HG03060 (cell line): ENCODE data around the gene EIF3A.
A peak's percentile ranks its signal among the peaks of the same experiment; 100 is the strongest.
"Not testable (repeated sequence)": the region's sequence is repeated elsewhere in the genome, so short reads cannot be mapped to it uniquely, and the experiment has no call there.

Experiments
- ATAC-seq: cut with Tn5 transposase; IDR thresholded peaks from one replicate; pipeline ENCODE4 v1.9.1; 2021; ENCODE audit warnings: low read depth, moderate number of reproducible peaks; ENCODE audit not compliant: unreplicated experiment

The EIF3A gene

DNA sequence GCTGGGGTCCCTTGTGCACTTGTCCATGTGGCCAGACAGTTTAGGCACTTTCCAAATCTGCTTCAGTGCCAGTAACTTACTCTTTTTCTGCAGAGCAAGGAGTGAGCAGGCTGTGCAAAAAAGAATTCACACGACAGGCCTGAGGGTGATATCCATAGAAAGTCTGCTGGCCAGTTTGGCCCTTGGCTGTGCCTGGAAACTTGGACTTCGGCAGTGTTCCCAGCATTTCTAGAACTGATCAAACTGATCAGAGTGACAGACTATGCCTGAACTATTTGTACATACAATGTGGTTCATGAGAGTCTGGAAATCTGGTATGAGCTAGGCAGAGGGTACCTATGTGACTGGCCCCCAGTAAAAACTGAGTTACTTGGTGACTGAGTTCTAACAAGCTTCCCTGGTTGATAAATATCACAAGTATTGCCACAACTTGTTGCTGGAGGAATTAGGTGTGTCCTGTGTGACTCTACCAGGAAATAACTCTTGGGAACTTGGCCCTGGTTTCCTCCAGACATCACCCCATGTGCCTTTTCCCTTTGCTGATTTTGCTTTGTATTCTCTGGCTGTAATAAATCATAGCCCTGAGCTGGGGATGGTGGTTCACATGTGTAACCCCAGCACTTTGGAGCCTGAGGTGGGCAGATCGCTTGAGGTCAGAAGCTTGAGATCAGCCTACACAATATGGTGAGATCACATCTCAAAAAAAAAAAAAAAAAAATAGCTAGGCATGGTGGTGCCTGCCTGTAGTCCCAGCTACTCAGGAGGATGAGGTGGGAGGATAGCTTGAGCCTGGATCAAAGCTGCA, 20.0 kb upstream of the EIF3A start:
- ATAC-seq, result no peak

DNA sequence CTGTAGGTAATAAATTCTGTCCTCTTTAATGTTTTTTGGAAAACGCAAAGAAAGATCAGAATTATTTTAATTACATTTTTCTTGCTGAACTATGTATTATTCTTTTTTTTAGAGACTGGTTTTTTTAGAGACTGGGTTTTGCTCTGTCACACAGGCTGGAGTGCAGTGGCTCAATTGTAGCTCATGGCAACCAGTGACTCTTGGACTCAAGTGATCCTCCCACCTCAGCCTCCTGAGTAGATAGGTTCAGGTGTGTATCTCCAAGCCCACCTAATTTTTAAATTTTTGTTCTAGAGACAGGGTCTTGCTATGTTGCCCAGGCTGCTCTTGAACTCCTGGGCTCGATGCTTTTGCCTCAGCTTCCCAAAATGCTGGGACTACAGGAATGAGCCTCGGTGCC, 18.0 kb upstream of the EIF3A start:
- no peak for ATAC-seq

DNA sequence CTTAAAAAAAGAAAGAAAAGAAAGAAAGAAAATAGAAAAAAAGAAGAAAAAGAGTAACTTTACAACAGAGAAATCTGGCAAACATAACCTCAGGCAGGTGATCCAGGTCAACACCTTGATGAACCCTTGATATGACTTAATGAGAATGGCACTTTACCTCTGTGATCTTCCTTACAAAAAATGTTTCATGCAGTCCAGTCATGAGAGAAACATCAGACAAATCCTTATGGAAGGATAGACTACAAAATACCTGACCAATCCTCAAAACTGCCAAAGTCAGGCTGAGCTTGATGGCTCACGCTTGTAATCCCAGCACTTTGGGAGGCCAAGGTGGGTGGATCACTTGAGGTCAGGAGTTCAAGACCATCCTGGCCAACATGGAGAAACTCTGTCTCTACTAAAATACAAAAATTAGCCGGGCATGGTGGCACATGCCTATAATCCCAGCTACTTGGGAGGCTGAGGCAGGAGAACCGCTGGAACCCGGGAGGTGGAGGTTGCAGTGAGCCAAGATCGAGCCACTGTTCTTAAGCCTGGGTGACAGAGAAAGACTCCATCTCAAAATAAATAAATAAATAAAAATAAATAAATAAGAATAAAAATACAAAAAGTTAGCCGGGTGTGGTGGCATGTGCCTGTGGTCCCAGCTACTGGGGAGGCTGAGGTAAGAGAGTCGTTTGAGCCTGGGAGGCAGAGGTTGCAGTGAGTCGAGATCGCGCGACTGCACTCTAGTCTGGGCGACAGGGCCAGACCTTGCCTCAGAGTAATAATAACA, 16.2 kb upstream of the EIF3A start:
- ATAC-seq, result not testable (repeated sequence)

DNA sequence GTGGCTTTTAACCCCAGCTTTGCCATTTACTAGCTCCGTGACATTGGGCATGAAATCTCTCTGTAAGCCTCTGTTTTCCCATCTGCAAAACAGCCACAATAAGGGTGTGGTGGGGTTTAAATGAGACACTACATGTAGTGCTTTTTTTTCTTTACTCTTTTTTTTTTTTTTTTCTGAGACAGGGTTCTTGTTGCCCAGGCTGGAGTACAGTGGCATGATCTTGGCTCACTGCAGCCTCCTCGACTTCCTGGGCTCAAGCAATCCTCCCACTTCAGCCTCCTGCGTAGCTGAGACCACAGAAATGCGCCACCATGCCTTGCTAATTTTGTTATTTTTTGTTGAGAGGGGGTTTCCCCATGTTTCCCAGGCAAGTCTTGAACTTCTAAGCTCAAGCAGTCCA, 15.0 kb upstream of the EIF3A start:
- no peak for ATAC-seq

DNA sequence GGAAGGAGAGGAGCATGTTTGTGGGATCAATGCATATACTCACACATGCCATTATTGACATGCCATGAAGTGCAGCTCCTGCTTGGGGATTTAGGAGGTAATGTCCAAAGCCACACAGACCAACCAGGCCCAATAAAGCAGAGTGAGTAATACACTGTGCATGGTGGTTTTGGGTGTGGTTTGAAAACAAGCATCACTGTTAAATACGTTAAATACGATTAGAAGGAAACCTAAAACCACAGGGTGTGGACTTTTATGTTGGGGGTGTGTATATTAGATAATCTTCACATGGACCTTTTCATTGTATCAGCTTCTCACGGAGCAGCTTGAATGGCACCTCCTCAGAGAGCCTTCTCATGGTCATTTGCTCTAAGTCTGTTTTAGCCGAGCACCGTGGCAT, 10.4 kb upstream of the EIF3A start:
- no peak for ATAC-seq

DNA sequence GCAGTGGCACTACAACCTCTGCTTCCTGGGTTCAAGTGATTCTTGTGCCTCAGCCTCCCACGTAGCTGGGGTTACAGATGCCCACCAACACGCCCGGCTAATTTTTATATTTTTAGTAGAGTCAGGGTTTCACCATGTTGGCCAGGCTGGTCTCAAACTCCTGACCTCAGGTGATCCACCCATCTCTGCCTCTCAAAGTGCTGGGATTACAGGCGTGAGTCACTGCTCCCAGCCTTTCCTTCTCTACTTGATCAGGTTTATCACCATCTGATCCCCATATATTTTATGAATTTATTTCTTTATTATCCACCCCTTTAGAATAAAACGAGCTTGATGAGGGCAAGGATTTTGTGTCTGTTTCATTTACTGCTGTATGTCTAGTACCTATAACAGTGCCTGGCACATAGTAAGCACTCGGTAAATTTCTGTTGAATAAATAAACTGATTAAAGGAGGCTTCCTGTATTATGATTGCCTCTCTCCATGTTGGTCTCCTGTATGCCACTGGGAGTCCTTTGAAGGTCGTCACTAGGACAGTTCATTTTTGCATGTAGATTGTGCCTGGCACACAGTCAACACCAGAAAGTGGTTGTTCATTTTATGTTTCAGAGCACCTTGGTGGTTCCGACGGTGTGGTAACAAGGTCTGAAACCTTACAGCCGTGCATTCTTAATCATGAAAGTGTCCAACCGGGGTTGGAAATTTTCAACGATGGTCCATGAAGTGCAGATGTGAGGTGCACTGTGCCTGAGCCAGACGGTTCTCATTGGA, 9.6 kb upstream of the EIF3A start:
- no peak for ATAC-seq

DNA sequence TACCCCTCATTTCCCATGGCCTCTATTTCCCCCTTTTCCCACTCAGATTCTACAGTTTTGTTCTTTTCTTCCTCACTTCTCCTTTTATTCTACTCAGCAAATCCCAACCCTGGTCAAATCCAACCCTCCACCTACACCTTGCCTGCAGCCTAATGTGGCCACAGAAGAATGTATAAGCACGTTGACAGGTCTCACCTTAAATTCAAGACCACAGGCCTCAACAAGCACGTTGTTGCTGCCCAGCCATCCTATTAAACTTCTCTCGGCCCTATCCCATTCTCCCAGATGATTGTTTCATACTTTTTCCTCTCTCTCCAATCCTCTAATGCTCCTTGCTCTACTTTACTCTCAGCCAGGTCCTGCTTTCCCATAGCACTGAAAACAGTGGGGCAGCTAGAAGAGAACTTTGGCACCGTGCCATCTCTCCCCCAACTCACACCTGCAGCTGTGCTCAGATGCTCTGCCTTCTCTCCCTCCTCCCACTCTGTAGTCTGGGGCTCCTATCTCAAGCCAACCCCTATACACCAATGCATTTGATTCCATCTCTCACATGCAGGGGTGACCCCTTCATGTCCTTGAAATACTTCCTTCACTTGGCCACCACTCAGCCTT, 6.8 kb upstream of the EIF3A start:
- no peak for ATAC-seq

DNA sequence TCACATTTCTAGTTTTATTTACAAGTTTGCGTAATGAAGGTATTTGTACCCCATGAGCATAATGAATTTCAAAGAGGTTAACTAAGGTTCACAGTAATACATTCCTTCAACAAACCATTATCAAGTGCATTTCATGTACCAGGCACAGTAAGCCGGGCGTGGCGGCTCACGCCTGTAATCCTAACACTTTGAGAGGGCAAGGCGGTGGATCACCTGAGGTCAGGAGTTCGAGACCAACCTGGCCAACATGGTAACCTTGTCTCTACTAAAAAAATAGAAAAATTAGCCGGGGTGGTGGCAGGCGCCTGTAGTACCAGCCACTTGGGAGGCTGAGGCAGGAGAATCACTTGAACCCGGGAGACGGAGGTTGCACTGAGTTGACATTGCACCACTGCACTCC, 4.3 kb upstream of the EIF3A start:
- ATAC-seq, result no peak

DNA sequence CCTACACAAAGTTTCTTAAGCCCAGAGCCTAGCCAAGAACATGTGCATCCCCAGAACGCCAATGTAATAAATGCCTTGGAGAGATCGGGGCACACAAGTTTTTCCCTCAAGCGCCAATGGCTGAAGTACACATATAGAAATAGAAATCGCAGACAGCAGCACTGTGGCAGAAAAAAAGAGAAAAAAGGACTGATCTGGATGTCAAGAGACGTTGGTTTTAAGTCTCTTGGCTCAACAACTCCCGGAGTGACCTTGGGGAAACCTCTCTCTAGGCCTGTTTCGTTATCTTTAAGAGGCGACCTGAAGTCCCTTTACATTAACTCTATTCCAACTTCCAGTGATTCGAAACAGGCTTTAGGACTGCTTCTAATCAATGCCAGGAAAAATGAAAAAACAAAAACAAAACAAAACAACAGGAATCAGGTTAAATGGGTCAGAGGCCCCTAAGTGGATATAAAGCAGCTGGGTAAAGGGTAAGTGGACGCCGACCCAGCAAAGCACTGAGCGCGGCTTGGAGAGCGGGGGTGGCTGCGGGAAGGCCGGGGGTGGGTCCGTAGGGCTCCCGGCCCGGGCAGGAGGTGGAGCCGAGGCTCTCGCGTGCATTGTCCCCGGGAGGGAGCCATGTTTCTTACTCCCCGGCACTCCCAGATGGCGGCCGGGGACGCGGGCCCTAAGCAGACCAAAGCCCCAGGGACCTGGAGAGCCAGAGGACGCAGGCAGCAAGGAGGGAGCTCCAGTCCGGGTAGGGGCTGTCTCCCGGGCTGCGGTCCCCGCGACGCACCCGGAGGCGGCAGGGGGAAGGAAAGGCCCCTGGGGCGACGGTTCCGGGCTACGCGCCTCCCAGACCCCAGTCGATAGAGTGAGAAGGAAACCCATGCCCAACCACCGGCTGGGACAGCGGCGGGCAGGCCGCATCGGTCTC, 757 bp downstream of the EIF3A start:
- peak; percentile 27 for ATAC-seq

DNA sequence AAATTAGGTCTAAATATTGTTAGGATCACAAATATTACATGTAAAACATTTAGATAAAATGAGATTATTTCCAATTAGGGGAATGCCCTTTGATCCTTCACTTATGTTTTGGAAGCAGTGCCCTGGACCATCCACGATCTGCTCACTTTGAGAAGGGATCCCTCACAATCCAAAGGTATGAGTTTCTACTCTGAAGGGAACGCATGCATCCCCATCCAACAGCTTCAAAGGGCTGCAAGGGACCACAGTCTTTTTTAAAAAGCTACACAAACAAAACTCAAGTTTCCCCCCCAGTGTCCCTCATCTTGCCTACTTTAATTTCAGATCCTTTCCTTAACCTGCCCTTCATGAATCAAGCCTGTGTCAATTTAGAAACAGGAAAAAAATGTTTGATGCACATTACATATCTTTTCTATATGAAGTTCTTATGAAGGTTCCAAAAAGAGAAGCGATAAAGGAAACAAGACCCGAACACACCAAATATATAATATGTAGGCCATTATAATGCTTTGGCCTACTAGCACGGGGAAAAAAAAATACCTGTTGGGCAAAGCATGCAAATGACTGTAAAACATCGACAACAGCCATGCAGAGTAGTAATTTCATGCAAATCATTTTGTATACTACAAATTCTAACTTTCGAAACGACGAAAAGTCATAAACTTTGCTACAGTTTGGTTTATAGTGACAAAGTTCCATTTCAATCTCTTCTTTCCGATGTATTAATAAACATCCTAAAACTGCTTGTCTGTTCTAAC, 2.0 kb downstream of the EIF3A start:
- no peak for ATAC-seq

DNA sequence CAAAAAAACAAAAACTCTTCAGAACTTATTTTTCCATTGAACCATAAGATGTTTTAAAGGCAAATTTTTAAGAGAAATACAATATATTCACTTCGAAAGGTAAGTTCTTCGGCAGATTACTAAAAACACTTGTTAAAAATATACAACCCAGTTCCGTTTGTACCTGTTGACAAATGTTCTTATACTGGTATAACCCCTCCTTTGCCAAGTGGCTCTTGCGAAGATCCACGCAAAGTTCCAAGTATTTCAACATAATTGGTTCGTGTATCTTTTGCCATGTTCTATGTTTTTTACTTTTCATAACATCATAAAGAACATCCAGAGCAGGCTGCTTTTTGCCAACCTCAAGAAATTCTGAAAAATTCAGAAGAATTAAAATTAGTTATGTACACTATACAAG, 7.0 kb downstream of the EIF3A start:
- ATAC-seq, result no peak

DNA sequence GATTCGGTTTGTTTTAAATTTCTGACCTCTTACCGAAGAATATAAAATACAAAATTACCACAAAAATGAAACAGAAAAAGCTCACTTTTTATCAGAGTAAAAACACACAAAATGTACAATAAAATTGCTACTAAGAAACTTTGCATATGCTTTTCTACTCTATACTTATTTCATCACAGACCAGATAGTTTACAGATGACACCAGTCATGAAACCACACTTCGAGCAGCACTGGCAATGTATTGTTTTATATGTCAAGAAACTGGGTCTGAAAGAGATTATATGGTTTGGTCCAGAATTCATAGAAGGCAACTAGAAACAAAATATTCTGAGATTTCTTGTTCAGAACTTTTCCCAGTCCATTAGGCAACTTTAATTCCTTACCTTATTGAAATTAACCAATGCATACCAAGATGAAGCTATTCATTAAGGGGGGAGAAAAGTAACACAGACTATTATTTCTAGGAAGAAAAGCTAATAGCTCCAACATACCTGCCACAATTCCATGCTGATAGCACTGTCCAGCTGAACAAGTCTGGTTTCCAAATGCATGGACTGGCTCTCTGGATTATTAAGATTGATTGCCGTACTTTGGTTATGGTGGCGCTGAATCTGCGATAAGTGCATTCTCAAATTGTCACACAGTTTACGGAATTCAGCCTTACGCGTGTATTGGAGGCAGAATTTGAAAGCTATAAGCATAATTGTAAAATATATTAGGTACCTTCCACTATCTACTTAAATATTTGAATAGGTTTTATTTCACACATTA, 10.0 kb downstream of the EIF3A start:
- no peak for ATAC-seq

DNA sequence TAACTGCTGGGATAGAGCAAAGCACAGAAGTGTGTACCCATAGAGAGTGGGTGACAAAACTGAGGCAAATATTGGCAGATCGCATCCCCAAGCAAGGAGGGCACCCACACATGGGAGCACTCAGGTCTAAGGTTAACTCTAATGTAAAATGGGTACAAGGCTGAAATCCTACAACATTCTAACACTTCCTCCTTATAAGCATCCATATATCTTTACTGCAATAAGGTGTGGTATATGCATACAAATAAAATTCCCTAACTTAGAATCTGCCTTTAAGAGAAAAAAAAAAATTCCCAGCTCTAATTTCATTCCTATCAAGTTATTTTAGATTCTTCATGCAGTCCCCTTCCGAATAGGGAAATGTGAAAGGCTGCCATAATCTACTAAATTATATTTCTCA, 18.7 kb downstream of the EIF3A start:
- ATAC-seq, result no peak

DNA sequence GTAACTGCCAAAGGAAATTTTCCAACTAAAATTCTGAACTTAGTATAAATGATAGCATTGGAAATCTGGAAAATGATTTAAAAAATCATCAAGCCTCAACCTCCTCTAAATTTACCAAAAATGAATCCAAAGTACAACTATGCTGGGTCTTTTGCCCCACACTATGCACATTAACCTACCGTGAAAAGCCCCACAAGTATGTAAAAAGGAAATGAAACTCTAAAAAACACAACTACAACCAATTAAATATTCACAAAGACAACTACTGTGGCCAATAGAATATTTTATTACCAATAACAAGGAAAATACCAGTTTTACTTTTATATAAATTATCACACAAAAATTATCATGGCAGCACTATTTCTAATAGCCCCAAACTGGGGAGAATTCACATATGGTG, 19.3 kb downstream of the EIF3A start:
- ATAC-seq, result no peak

DNA sequence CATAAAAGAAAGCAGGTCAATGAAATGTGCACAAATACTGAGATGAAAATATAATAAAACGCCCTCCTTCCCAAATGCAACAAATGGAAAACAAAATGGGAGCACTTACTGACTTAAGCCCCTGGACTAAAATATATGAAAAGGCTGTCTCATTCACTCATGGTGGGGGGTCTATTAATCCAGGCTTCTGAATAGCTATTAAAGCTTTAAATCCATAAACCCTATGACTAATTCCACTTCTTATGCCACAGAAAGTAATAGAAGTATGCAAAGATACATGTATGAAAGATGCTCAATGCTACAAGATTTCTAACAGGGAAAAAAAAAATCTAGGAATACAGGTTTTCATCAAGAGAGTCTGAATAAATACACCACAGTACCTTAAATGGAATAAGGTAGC, 20.5 kb downstream of the EIF3A start:
- ATAC-seq, result no peak

DNA sequence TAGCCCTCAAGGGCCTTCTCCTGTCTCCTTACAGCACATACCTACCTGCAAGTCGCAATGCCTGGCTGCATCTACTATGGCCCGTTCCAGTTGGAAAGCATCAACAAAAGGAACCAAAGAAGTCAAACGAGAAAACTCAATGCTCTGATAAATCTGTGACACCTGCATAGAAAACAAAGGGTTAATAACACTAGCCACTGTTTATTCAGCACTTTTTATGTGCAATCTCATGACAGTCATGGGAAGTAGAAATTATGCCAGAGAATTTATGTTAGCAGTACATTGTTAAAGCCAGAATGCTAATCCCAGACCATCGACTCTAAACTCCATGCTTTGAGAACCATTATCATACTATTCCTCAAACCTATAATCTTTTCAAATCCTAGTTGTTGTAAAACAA, 21.1 kb downstream of the EIF3A start:
- no peak for ATAC-seq

DNA sequence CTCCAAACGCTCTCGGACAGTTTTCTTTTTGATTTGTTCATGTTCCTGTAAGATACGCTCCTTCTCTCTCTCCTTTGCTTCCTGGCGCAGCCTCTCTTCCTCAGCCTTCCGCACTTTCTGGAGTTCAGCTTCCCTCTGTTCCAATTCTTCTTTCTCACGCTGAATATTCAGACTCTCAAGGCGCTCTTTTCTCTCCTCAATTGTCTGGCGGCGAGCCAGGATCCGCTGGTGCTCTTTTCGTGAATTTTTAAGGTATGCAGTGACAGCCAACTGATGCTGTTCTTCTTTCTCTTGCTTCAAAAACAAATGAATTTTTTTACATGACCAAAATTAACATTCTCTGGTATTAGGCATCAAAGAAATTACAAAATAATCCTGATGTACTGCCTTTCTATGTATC, 22.6 kb downstream of the EIF3A start:
- ATAC-seq, result no peak

DNA sequence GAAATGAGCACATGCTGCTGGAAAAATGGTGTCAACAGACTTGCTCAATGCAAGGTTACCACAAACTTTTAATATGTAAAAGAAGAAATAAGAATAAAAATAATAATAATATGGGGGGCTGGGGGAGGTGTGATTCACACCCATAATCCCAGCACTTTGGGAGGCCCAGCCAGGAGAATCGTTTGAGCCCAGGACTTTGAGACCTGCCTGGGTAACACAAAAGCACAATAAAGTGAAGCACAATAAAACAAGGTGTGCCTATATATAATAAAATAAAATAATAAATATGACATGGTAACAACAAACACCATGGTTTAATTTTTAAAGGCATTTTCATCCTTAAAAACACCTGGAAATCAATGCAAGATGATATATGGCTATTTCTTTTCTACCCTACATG, 25.1 kb downstream of the EIF3A start:
- no peak for ATAC-seq
